ENCODE results near the gene MCM7. TPM values are rescaled to one million over a fixed set of nuclear protein-coding genes. Genes with fewer than 3 reads are reported as not detected.

MCM7 gene
- total and polyA plus RNA-seq, 2 of the 13 experiments (the other 11 are each of a cell fraction or from before 2014, with no cell fraction given): 84.5 to 214 TPM

- H3K4me1 ChIP-seq (ENCODE audit: insufficient read depth, low read length): peaks cover 22% of the 10 kb centered on the region
- H3K4me3 ChIP-seq (replicated peaks in 1 of 3; ENCODE audit: insufficient read depth in 1 of 3, low read depth in 2 of 3, low read length in 3 of 3): no peak overlapping the region
- no peak overlapping the region for H3K27ac ChIP-seq (ENCODE audit: extremely low read length, insufficient read depth, low read length)
- no peaks in the 10 kb centered on the region for H3K27me3 ChIP-seq (ENCODE audit: control insufficient read depth in 1 of 2, insufficient read depth in 2 of 2, low read length in 2 of 2)
- FAIRE-seq (no peak), ATAC-seq (no peak), DNase-seq (ENCODE audit: low spot score) (no peak)
- in situ Hi-C loops (cut with HindIII; ENCODE audit: extremely low pct_ligation_motif_present, low pct_unique_long_range_greater_than_20kb): no loop called here
- POLR2A ChIA-PET: no interaction called here
- H3K9ac ChIP-seq (ENCODE audit: insufficient read depth, low read depth, low read length): no peak overlapping the region
- H3K79me2 ChIP-seq (ENCODE audit: insufficient read depth, low read length): no peaks in the 10 kb centered on the region
- TF ChIP-seq RFX3 (CRISPR knock-in tag; IDR thresholded peaks at IDR 0.05) (no peak), ZBTB38 (CRISPR knock-in tag; IDR thresholded peaks at IDR 0.05) (no peak), POLR2AphosphoS2 (IDR thresholded peaks at IDR 0.05; ENCODE audit: low read depth, low read length) (no peak), ZNF841 (CRISPR knock-in tag; IDR thresholded peaks at IDR 0.05; ENCODE audit: borderline replicate concordance) (no peak), RNF219 (CRISPR knock-in tag; IDR thresholded peaks at IDR 0.05) (no peak), RXRA (CRISPR knock-in tag; IDR thresholded peaks at IDR 0.05) (no peak), ELF3 (CRISPR knock-in tag; IDR thresholded peaks at IDR 0.05) (no peak), E2F5 (CRISPR knock-in tag; conservative IDR thresholded peaks at IDR 0.05) (no peak), IRF9 (CRISPR knock-in tag; IDR thresholded peaks at IDR 0.05; ENCODE audit: borderline replicate concordance) (no peak), NR3C1 (CRISPR knock-in tag; IDR thresholded peaks at IDR 0.05) (no peak), DZIP1 (CRISPR knock-in tag; IDR thresholded peaks at IDR 0.05) (no peak), MYPOP (CRISPR knock-in tag; IDR thresholded peaks at IDR 0.05) (no peak), E2F1 (CRISPR knock-in tag; IDR thresholded peaks at IDR 0.05) (no peak)
- CTCF ChIA-PET (ENCODE audit: low intra/inter-chr PET ratio, low total read pairs): no interaction called here
- no peak overlapping the region for H3K4me2 ChIP-seq (ENCODE audit: low read depth, low read length)
- no peaks in the 10 kb centered on the region for H4K20me1 ChIP-seq (ENCODE audit: insufficient read depth, low read length)
- no TSS peak for BruUV-seq (replicated peaks)
- peaks cover 7 to 36% of the 10 kb centered on the region in 2 experiments; a peak in 4 of 5 replicates for H3K36me3 ChIP-seq (replicated peaks in 1 of 2; ENCODE audit: control insufficient read depth in 1 of 2, insufficient read depth in 2 of 2, low read length in 2 of 2)
- H3K9me3 ChIP-seq (ENCODE audit: low read length): no peaks in the 10 kb centered on the region
- no peak overlapping the region for H2AFZ ChIP-seq (ENCODE audit: low read length)
- intact Hi-C loops (cut with micrococcal nuclease; ENCODE audit: unreplicated experiment): no loop called here
- 100% methylated on average over 2 of the region's 7 CpGs for WGBS (ENCODE audit: low lambda C conversion rate)
Observed at GRCh38 chr7:100111156-100111555, 10.0 kb upstream of the MCM7 start.

All from HepG2 (cell line).